GM12878 (cell line): ENCODE measurements around the gene CNGA1. TPM values are rescaled to one million over a fixed set of nuclear protein-coding genes. Genes with fewer than 3 reads are reported as not detected.

Experiments used
- PAX5 ChIP-seq: IDR thresholded peaks from 2 replicates; pipeline ENCODE4 v1.6.1; 2011; ENCODE audit warnings: low read depth, low read length, borderline replicate concordance
- ZNF622 ChIP-seq: fragments of 450-650 bp; IDR thresholded peaks from 2 replicates; pipeline ENCODE4 v1.6.1; 2017; ENCODE audit warnings: mild to moderate bottlenecking, inconsistent platforms
- polyA plus RNA-seq, 11 experiments: library from polyadenylated mRNA; depleted of rRNA in 4 of 11; unstranded in 6 of 11; stranded (reverse) in 5 of 11; fragments of >200 nt; fragmentation: Nextera tagmentation in 4 of 11; fragmentation: Illumina TruSeq in 1 of 11; extraction: Ambion mirVana in 4 of 11; extraction: Trizol in 1 of 11; gene quantifications; 1 replicate in 1 of 11; 2 replicates in 10 of 11; pipeline versions ENCODE4 v1.2.1 to v1.2.3, GENCODE V29; 2011 to 2016; ENCODE audit warnings: inconsistent platforms in 2 of 11, missing spikeins in 2 of 11, low read depth in 1 of 11
- total RNA-seq, 4 experiments: library from RNA; depleted of rRNA in 3 of 4; stranded (reverse); fragments of >200 nt in 3 of 4; fragmentation: Illumina TruSeq in 1 of 4; extraction: Trizol in 1 of 4; gene quantifications; 2 replicates each; pipeline versions ENCODE4 v1.2.1 to v1.2.3, GENCODE V29; 2013 to 2021
- TF ChIP-seq, protein P1 (sequence below): fragments of 450-650 bp; IDR thresholded peaks from 2 replicates; pipeline ENCODE4 v1.6.1; 2017; ENCODE audit warnings: borderline replicate concordance
- TF ChIP-seq, protein P2 (sequence below): fragments of 450-650 bp; IDR thresholded peaks from 2 replicates; pipeline ENCODE4 v1.6.1; 2016; ENCODE audit warnings: mild to moderate bottlenecking, moderate library complexity, borderline replicate concordance
- TF ChIP-seq, protein P3 (sequence below): IDR thresholded peaks from 2 replicates; pipeline ENCODE4 v1.6.1; 2012; ENCODE audit warnings: low read length, inconsistent platforms

The CNGA1 gene
- total and polyA plus RNA-seq, 10 of the 15 experiments (the other 5 are each of a cell fraction or from before 2014, with no cell fraction given) = 0.38 to 14.2 (median 5.1) TPM

DNA sequence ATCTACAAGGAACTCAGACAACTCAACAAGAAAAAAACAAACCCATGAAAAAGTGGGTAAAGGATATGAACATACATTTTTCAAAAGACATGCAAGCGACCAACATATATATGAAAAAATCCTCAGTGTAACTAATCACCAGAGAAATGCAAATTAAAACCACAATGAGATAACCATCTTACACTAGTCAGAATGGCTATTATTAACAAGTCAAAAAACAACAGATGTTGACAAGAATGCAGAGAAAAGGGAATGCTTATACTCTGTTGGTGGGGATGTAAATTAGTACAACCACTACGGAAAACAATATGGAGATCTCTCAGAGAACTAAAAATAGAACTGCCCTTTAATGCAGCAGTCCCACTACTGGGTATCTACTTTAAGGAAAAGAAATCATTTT, 12.2 kb upstream of the CNGA1 start (continued):
- TF ChIP-seq, protein P1, sequence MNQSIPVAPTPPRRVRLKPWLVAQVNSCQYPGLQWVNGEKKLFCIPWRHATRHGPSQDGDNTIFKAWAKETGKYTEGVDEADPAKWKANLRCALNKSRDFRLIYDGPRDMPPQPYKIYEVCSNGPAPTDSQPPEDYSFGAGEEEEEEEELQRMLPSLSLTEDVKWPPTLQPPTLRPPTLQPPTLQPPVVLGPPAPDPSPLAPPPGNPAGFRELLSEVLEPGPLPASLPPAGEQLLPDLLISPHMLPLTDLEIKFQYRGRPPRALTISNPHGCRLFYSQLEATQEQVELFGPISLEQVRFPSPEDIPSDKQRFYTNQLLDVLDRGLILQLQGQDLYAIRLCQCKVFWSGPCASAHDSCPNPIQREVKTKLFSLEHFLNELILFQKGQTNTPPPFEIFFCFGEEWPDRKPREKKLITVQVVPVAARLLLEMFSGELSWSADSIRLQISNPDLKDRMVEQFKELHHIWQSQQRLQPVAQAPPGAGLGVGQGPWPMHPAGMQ = no peak
- TF ChIP-seq, protein P2, sequence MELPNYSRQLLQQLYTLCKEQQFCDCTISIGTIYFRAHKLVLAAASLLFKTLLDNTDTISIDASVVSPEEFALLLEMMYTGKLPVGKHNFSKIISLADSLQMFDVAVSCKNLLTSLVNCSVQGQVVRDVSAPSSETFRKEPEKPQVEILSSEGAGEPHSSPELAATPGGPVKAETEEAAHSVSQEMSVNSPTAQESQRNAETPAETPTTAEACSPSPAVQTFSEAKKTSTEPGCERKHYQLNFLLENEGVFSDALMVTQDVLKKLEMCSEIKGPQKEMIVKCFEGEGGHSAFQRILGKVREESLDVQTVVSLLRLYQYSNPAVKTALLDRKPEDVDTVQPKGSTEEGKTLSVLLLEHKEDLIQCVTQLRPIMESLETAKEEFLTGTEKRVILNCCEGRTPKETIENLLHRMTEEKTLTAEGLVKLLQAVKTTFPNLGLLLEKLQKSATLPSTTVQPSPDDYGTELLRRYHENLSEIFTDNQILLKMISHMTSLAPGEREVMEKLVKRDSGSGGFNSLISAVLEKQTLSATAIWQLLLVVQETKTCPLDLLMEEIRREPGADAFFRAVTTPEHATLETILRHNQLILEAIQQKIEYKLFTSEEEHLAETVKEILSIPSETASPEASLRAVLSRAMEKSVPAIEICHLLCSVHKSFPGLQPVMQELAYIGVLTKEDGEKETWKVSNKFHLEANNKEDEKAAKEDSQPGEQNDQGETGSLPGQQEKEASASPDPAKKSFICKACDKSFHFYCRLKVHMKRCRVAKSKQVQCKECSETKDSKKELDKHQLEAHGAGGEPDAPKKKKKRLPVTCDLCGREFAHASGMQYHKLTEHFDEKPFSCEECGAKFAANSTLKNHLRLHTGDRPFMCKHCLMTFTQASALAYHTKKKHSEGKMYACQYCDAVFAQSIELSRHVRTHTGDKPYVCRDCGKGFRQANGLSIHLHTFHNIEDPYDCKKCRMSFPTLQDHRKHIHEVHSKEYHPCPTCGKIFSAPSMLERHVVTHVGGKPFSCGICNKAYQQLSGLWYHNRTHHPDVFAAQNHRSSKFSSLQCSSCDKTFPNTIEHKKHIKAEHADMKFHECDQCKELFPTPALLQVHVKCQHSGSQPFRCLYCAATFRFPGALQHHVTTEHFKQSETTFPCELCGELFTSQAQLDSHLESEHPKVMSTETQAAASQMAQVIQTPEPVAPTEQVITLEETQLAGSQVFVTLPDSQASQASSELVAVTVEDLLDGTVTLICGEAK = no peak
- no peak for TF ChIP-seq PAX5
- no peak for TF ChIP-seq ZNF622
- TF ChIP-seq, protein P3, sequence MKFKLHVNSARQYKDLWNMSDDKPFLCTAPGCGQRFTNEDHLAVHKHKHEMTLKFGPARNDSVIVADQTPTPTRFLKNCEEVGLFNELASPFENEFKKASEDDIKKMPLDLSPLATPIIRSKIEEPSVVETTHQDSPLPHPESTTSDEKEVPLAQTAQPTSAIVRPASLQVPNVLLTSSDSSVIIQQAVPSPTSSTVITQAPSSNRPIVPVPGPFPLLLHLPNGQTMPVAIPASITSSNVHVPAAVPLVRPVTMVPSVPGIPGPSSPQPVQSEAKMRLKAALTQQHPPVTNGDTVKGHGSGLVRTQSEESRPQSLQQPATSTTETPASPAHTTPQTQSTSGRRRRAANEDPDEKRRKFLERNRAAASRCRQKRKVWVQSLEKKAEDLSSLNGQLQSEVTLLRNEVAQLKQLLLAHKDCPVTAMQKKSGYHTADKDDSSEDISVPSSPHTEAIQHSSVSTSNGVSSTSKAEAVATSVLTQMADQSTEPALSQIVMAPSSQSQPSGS = peak; percentile 84
